CD4-positive, alpha-beta T cell treated with Interferon alpha-2 for 1 hour (primary cell): ENCODE data around the gene MAP3K5.

Experiments
- DNase-seq, 2 donors: peaks; one replicate each; pipeline ENCODE4 v3.0.0-alpha.2; 2020 to 2022

MAP3K5 gene

DNA sequence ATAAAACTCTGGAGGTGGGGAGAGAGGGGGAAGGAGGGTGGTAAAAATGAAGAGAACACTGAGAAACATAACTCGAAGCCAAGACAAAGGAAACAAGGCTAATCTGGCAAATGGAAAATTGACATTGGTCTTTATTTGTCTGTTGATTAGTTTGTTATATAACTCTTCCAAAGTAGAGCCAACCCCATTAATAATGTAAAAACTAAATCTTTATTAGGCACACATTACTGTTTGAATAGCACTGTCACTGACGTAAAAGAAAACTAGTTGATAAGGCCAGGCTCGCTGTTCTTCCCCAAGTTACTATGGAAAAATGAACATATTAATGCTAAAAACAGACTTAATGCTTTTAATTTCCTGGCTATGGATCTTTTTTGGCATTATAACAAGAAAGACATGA is 110.0 kb downstream of the MAP3K5 start:
- no peak for DNase-seq

DNA sequence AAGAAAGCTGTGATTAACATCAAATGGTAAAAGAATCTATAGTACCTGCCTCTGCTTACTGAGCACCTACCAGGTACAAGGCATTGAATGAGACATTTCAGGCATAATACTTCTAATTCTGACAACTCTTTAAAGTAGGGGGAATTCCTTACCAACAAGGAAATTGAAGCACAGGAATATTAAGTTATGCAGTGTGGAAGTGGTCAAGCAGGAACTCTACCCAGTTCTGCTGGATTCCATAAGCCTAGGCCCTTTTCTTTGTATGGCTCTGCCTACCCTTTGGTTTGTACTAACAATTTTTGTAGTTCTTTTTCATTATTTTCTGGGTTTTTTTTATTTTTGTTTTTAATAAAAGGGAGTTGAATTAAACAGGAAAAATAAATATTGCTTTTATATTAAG is 114.5 kb downstream of the MAP3K5 start:
- DNase-seq, result no peak

DNA sequence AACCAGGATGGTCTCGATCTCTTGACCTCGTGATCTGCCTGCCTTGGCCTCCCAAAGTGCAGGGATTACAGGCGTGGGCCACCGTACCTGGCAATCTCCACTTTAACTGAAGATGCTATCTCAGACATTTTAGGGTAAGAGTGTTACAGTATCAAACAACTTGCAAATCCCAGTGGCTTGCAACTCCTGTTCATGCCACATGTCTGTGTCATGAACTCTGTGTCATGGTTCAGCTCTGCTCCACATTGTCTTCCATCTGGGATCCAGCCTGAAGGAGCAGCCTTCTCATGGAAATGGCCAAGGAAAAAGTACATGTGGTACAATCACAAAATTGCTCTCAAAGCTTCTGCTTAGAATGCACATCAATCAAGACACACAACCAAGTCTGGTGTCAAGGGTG is 114.9 kb downstream of the MAP3K5 start:
- no peak for DNase-seq

DNA sequence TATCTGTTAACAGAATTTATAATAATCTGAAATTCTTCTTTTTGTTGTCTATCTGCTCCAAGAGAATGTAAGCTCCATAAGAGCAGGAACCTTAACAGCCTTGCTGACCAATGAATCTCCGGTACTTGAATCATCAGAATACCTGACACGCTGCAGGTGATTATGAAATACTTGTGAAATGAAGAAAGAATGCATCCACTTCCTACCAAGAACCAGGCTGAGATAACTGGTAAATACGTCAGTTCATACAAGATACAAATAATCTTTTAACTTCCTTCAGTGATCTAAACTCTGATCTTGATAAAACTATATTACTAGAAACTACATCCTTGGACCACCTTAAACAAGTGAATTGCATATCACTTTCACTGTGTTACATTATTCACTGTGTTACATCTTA is 116.2 kb downstream of the MAP3K5 start:
- no peak for DNase-seq

DNA sequence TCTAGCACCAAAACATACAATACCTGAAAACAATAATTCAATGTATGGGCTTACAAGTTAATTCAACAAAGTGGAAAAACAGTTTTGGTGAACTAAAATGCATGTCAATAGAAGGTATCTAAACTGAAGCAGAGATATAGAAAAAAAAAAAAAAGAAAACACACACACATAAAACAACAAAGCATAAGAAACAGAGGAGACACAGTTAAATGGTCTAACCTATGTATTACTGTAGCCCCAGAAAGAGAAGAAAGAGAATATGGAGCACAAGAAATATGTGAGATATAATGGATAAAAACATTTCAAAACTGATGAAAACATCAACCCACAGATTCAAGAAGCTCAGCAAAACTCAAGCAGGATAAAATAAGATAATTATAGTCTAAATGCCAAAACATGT is 118.7 kb downstream of the MAP3K5 start:
- DNase-seq, result no peak

DNA sequence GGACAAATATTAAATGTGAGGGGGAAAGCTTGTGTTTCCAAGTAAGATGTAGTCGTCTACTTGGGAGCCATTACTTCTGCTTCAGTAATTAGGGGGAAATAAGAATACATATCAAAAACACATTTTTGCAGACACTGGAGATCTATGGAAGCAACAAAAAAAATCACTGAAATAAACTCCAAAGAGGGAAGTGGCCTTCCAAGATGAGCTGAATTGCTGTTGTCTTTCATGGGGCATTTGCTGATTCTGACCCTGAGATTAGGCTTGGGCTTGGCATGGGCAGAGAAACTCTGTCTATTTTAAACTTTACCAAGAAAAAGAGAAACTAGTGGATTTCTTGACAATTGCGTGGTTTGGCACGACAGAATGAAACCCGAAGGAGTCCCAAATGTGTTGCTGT is 120.1 kb downstream of the MAP3K5 start:
- DNase-seq, result no peak

DNA sequence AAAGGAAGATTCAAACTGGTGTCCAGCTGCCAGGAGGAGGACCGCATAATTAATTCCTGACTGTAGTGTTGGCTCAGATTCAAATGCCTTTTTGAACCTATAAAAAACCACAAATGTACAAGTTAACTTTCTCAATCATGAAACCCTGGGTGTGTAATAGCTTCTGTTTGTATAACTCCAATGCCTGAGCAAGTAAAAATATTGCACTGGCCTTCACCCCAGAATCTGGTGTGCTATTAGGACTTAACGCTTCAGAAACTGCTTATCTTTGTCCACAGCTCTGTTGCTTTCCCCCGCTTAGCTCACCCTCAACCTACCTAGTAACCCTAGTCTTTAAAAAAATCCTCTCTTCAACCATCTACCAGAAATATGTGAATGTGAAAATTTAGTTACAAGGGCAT is 123.0 kb downstream of the MAP3K5 start:
- no peak for DNase-seq

DNA sequence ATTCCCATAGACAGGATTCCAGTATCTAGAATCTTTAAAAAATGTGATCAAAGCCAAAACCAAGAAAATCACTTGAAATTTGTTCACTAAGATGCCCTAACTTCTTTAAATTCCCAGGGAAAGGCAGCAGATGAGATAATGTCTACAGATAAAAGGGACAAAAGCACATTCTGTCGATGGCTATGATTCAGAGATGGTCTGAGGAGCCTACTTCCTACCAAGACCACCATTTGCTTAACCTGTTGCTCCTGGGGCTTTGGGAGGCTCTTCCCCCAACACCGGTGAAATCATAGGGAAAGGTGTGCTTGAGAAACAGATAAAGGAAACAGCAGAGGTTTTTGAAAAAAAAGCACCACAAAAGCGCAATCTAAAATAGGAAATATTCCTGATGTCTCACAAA is 123.7 kb downstream of the MAP3K5 start:
- no peak for DNase-seq

DNA sequence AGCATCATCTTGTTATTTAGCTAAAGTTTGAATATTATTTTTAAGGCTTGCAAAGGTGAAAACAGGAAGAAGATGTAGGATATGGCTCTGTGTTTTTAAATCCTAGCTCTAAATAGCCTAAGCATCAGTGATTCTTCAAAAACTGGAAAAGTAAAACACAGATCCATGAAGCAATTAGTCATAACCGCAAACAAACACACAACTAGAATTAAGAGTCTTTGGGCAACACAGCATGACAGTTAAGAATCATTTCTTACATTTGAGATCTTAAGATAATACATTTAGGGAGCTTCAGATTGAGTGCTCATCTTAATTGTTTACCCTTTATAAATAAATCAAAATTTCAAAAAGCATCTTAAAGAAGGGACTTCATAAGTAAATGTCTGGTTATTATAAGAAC is 126.2 kb downstream of the MAP3K5 start:
- no peak for DNase-seq

DNA sequence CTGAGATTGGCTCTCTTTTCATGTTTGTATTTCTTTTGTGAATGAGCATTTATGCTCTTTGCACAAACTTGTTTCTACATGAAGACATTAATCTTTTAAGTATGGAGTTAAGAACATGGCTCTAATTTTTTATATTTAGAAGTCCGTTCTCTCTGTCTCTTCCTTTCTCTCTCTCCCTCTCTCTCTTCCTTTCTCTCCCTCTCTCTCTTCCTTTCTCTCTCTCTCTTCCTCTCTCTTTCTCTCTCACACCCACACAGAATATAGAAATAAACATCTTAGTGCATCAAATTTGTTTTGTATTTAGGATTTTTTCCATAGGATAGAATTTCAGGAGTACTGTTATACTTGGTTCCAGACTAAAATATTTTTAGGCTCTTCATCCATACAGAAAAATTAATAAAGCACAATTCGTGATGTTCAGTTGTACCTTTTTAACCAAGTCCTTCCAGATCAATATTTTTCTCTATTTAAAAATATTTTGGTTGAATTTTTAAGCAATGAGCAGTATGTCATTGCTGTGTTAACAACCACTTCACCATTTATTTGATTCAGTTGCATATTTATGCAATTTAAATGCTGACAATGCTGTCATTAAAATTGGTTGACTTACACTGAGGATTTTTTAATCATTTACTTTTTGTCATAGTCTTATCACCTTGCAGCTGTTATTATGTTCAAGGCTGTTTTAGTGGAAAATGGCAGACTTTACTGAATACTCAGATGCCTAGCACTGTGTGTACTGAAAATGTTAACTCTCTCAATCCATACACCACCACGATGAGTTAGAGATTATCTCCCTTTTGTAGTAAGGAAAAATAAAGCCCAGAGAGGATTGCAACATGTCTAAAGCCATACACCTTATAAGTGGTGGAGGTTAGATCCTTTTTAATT is 129.7 kb downstream of the MAP3K5 start:
- DNase-seq, result no peak

DNA sequence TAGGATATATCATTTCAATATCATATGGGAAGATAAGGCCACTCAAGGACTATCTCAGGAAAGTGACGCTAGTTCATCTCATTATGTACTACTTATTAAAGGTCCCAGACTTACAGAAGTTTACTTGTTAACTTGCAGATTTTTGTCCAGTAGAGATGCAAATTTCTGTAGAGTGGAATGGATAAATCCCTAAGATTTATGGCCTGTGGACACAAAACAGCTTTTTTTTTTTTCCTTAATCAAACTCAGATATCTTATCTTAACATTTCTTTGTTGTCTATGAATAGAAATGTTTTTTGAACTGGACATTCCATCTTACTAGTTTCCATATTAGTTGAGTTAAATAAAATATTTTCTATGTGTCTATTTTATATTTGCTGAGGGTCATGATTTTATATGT is 131.6 kb downstream of the MAP3K5 start:
- DNase-seq, result no peak

DNA sequence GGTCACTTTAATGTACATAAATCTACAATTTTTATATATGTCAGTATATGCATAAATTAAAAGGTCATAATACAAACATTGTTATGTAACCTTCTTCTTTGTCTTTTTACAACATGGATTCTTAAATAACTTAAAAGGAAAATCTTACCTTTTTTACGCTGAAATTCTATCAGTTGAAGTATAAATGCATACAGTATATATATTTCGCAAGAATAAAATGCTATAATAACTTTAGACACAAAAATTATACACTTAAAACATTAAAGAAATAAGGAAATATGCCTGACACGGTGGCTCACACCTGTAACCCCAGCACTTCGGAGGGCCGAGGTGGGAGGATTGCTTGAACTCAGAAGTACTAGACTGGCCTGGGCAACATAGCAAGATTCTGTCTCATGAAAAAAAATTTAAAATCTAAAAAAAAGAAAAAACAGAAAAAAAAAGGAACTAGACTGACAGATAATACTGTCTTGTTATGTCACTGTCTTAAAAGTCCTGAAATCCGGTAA is 132.2 kb downstream of the MAP3K5 start:
- no peak for DNase-seq

DNA sequence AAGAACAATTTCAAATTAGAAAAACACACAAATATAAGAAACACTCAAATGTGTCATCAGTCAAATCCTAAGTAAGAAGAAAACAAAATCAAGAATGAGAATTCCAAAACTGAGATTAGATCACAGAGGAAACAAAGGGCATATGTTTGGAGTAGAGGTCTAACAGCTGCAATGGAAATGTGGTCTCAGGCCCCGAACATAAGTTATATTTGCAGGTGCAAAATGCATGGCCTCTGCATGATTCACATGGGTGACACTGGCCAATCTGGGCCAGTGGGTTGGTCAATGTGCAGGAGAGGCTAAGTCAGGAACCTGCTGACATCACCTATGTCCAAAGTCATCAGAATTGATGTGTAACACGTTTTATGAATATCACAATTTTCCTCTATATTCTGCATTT is 133.6 kb downstream of the MAP3K5 start:
- no peak for DNase-seq

DNA sequence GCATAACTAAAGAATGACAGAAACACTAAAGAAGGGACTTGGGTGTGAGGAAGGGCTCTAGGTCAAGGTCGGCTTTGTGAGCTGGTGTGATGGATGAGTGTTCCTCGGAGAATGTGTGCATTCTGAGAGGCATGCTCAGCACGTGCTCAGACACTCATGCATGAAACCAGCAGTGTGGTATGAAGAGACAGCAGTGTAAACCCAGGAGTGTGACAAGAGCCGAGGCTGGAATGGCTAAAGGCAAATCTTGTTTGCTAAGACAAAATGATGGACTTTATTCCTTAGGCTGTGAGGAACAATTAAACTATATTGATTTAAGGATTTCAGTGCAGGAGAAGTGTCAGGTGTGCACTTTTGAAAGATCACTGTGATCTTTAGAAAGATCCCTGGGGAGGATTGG is 134.6 kb downstream of the MAP3K5 start:
- no peak for DNase-seq

DNA sequence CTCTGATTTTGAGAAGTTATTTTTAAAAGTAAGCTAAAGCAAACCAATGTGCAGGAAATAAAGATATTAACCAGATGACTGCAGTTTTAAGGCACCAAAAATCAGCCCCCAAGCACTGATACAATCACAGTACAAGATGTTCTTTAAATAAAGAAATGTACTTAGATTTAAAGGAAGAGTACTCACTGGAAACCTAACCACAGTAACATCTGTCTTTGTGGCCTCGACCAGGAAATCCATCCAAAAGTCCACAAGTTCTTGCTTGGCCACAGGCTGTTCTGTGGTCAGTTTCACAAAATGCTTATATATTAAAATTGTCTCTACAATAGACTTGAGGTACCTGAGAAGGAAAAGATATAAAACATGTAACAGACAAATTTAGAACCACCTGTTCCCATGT is 136.2 kb downstream of the MAP3K5 start:
- DNase-seq, result no peak

DNA sequence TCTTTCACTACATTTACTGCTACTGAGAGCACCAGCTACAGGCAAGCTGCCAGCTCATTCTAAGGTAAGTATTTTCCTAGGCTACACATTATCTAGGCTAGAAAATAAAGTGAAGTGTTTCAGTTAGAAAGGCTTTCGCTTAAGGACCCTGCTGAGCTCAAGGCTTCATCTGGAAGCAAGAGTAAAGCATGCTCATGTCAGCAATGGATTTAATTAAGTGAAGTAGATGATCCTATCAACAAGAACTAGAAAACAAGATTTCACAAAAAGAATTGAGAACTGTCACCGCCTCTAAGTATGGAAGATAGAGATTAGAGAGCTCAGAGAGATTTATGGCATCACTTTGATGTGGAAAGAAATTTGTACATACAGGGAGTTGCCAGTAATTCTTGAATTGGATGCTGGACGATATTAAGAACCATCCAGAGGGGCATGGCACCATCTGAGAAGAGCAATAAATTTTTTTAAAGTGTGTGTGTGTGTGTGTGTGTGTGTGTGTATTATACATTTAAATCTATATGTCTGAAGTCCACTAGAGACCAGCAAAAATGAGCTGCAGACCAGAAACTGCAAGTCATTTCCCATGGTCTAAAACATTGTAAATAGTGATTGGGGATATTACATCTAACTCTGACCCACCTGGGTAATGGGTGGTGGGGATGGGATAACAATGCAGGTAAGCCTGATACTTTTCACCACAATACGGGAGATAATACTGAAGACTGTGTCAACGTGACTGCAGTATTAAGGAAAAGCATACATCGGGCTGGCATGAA is 136.8 kb downstream of the MAP3K5 start:
- no peak for DNase-seq

DNA sequence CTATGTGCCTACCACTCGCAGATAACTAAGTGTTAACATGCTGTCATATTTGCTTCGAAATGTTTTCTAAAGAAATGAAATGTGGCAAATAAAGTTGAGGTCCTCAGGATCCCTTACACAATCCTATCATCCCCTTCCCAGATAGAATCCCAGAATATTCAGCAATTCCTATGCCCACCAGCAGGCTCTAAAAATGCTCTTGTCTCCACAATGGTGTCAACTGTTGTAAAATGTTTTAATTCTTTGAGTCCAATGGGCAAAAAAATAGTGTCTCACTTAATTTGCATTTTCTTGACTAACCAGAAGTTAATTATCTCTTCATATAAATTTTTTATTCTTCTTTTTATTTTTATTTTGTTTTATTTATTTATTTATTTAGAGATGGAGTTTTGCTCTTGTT is 138.2 kb downstream of the MAP3K5 start:
- DNase-seq, result no peak

DNA sequence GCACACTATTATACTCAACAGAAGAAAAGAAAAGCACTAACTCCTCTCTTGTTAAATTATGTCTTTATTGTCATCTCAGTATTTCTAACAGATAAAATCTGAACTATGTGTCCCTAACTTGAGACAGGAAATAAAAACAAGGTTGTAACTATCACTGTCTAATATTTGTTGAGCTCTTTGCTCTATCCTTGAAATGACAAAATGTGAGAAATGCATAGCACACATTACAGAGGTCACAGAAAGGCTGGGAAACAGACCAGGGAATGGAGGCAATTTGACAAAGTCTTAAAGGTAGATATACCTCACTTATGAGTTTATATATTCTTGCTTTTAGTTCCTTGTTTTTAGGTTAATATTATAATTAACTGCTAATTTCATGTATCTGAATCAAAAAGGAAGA is 139.6 kb downstream of the MAP3K5 start:
- DNase-seq, result no peak

DNA sequence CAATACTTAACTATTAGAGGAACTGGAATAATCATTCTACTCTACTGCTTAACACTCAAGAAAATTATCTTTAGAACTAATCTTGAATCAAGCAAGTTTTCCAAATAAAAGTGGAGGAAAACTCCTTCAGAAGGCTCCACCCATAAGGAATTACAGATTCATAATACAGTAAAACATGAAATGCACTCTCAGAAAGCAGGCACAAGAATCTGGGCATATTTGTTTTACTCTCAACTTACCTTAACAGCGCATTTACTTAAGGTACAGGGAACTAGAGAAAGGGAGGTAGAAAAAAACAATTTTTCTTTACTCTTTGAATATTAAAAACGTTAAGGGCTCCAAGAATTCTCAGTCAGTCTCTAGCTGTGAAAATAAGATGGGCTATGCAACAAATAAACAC is 140.3 kb downstream of the MAP3K5 start:
- DNase-seq, result no peak

DNA sequence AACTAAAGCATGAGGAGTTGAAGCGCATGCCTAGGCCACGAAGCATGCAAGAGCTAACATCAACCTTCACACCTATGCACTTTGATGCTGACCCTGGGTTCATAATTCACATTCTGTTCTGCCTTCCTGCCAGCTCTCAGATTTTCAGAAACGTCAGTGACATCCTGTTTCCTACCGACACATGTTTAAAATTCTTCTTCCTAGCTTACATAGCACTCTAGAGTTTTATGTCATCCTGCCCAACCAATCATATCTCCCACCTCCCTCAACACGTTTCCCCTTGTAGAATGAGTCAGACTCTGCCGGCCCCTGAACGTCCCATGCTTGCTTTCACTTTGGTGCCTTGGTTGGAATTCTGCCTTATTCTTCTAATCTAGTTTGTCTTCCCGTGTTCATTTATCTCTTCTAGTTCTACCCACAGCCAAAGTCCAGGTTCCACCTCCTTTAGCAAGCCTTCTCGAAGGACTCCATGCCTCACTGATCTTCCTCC is 144.9 kb downstream of the MAP3K5 start:
- DNase-seq, result peak; percentile 36 to 76

DNA sequence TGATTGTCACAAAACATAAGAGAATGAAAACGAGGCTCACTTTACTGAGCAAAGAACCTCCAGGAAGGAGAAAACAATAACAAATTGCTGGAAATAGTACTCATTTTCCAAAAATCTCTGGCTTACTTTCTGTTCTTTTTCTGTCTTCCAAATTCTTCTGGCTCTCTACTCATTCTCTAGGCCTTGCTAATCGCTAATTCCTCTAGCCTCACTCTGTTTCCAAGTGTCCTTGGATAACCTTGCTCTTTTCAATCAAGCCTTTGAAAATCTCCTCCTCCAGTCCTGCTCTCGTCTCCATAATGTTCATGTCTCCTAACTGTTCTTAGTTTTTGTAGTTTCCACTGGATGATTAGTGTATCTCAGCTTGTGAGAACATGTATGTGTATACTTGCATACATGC is 145.9 kb downstream of the MAP3K5 start:
- no peak for DNase-seq

DNA sequence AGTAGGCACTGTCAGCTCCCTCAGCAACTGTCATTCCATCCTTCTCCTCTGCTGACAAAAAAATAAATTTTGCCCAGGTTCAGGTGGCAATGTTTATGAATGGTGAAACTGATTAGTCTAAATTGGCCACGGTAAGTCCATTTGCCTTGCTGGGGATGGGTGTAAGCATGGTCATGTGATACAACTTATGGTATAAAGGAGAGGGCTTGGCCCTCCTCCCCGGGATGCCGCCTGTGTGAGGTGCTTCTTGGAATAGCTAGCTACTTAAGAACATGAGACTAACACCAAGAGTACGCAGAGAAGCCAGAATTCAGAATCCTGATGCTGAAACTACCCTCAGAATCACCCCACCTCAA is 147.7 kb downstream of the MAP3K5 start:
- DNase-seq, result no peak

DNA sequence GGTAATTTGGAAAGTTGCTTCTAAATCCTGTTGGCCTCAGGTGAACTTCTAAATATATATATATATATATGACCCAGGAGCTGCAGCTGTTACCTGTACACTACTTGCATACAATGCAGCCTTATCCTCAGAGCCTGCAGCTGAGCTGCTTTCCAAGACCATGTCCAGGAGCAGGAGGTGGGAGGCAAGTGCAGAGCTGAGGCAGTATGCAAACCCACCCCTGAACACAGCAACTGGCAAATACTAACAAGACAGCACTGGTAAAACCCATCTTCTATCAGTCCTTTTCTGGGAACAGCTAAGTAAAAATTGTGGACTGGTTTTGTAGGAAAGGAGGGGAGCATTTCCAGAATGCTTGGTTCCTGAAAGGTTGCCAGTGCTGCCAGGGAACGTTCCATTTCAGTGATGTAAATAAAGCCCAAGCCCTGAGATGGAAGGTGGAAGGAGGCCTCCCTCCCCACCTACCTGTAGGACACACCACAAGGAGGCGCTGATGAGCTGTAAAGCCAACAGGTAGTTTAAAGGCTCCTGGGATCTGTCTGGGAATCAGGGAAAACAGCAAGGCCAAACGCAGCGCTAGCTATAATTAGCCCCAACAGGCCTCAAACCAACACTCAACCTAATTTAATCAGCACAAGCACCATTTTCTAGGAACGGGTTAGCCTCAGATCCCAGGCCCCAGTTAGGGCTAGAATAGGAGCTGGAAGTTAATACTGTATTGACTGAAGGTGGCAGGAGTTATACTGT is 148.3 kb downstream of the MAP3K5 start:
- peak; percentile 72 to 81 for DNase-seq
